H7 (cell line): Measurements from ENCODE around the gene HDAC4. TPM values are rescaled to one million over a fixed set of nuclear protein-coding genes. Genes with fewer than 3 reads are reported as not detected.

Experiments
- DNase-seq: peaks from one replicate; pipeline ENCODE4 v3.0.0; 2012
- H3K27me3 ChIP-seq: 2 replicates; pipeline ENCODE4 v1.6.0; 2011; ENCODE audit warnings: mild to moderate bottlenecking, low read length; ENCODE audit not compliant: control insufficient read depth, insufficient read depth
- H3K36me3 ChIP-seq: replicated peaks from 2 replicates; pipeline ENCODE4 v1.5.1; 2011; ENCODE audit warnings: low read length; ENCODE audit not compliant: control insufficient read depth, insufficient read depth
- H3K4me3 ChIP-seq: 2 replicates; pipeline ENCODE4 v1.5.1; 2011; ENCODE audit warnings: low read depth, mild to moderate bottlenecking, control low read depth, low read length, moderate library complexity; ENCODE audit not compliant: insufficient read depth
- total RNA-seq: library from RNA; depleted of rRNA; stranded (reverse); fragments of >200 nt; shearing (Covaris generic); gene quantifications from 2 replicates; pipeline ENCODE4 v1.2.3, GENCODE V29; 2014

Gene HDAC4
- total RNA-seq, 1 experiment from 2014 or later = 18.1 TPM

DNA sequence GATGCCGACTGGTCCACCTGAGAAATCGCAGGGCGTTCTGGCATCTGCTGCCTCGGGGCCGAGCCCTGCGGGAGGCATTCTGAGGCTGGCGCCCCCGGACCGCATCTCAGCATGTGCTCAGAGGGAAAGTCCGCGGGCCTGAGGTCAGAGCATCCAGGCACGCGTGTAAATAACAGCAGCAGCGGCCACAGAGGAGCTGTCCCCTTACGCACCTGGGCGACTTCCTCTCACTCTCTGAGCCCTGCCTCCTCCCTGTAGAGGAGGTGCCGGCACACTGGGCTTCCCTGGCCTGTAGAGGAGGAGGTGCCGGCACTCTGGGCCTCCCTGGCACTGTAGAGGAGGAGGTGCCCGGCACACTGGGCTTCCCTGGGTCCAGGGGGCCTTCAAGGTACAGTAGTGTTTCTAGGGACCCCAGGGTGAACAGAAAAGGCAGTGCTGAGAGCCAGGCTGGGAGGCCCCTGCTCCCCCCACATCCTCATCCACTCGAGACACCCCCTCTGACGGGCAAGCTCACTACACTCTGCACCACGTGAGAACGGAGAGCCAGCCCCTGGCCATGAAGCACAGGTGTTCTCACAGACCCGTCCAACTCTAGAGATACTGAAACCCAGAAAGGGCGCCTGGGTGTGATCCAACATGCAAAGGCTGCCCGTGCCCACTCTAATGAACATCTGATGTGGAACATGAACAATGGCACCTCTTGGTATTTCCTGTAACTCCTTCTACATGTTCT, 263.5 kb downstream of the HDAC4 start:
- H3K36me3 ChIP-seq = peaks cover 7% of the 10 kb centered on the region
- no peak for DNase-seq

DNA sequence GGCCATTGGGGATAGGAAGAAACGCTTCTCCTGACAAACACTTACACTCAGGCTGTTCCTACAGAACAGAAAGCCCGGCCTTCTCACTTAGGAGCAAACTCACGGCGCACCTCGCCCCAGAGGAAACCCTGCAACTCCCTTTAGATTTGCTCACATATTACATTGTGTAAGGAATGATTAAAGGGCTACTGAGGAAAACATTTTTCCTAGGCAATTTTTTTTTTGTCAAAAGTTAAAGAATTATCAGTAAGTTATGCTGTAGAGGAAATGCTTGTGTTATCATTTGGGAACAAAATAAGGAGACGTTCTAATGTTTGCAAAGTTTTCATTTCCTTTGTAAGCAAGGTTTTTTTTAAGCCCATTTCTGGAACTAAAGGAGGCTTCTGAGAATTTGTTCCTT, 264.1 kb downstream of the HDAC4 start:
- H3K36me3 ChIP-seq = peaks cover 7% of the 10 kb centered on the region
- H3K4me3 ChIP-seq = no peak overlapping the region
- no peaks in the 10 kb centered on the region for H3K27me3 ChIP-seq
- DNase-seq = no peak

More for the DNA sequence above, 263.5 kb downstream of the HDAC4 start:
- Histone ChIP-seq H3K4me3 (no peak overlapping the region), H3K27me3 (no peaks in the 10 kb centered on the region)

DNA sequence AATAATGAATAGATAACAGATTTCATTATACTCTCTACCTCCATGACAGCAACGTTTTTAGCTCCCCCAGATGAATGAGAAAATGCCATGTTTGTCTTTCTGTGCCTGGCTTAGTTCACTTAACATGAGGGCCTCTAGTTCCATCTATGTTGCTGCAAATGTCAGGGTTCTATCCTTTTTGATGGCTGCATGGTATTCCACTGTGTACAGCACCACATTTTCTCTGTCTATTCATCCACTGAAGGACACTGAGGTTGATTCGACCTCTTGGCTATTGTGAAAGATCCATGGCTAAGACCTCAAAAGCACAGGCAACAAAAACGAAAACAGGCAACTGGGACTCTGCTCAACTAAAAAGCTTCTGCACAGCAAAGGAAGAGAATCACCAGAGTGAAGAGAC, 264.6 kb downstream of the HDAC4 start:
- no peaks in the 10 kb centered on the region for H3K27me3 ChIP-seq
- no peak overlapping the region for H3K4me3 ChIP-seq
- no peak for DNase-seq
- peaks cover 7% of the 10 kb centered on the region for H3K36me3 ChIP-seq

DNA sequence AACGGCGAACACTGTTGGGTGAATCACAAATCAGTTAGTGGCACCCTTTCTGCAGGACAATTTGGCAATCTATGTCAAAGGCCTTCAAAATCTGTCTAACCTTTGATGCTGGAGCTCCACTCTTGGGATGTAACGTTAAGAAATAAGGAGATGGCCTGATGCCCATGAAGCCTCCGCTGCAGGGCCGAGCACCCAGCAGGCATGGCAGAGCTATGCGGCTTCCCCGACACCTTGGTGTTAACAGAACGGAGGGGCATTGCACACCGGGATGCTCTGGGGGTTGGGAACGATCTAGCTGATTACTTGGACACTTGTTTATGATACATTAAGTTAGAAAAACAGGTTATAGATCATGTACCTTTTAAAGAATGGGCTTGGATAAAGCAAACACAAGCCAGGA, 265.3 kb downstream of the HDAC4 start:
- Histone ChIP-seq H3K27me3 (no peaks in the 10 kb centered on the region), H3K4me3 (no peak overlapping the region), H3K36me3 (peaks cover 7% of the 10 kb centered on the region)
- DNase-seq = no peak

DNA sequence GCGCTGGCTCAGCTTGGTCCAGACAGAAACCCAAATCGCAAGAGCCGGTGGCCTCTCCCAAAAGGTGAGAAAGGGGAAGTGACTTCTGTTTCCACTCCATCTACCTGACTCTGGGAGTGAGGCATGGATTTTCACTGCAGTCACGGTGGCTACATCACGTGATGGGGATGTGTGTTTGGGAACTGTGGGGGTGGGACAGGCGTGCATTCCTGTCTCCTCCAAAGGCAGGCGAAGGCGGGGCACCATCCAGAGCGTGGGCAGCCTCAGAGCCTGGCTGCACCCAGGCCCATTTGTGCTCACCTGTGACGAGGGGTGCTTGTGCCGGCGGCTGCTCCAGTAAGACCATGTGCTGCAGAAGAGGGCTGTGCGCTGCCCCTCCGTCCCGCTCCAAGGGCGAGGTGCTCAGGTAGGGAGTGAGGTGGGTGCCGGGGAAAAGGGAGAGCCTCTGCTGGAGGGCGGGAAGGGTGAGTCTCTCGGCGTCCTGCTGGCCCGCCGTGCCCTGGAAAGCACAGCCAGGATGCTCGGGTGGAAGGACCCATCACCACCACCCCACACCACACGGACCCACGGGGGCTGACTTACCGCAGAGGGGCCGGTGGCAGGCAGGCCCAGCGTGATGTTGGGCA, 266.8 kb downstream of the HDAC4 start:
- no peak overlapping the region for H3K4me3 ChIP-seq
- no peak for DNase-seq
- H3K36me3 ChIP-seq = peaks cover 5% of the 10 kb centered on the region
- no peaks in the 10 kb centered on the region for H3K27me3 ChIP-seq

DNA sequence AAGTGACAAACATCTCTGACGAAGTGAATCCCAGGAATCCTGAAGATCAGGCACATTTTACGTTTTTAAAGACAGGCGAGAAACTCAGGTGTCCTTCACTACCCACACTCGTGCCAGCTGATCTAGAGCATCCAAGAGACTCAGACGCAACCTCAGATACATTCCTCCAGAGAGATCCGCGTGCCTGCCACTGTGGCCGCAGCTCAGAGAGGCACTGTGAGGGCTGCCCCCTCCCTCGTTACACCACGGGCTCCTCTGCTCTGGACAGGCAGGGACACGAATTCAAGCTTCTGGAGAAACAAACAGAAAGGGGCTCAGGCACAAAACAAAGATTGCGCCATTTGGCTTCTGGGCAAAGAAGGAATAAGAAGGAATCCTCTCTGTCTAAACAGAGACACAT, 268.0 kb downstream of the HDAC4 start:
- Histone ChIP-seq H3K36me3 (peaks cover 5% of the 10 kb centered on the region), H3K27me3 (no peaks in the 10 kb centered on the region), H3K4me3 (no peak overlapping the region)
- DNase-seq = no peak

DNA sequence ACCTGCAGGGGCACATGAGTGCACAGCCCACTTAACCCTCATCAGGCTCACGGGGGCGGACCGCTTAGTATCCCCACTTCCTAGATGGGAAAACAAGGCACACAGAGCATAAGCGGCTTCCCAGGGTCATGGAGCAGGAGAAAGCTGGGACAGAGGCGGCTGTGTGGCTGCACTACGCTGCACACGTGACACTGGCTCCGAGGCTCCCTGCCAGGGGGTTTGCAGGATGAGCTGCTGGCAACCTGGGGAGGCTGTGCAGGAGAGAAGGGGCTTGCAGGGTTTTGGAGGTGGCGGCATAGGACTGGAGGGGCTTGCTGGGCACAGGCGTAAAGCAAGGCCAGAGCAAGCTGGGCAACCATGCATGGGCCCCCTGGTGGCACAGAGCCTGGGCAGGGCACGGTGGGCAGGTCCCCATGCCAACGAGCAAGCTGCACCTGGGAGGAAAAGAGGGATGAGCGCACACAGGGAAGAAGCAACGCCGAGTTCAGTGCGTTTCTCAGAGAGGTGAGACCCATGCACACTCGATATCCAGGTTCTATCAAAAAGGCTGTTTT, 268.6 kb downstream of the HDAC4 start:
- Histone ChIP-seq H3K4me3 (no peak overlapping the region), H3K36me3 (peaks cover 5% of the 10 kb centered on the region), H3K27me3 (no peaks in the 10 kb centered on the region)
- no peak for DNase-seq

DNA sequence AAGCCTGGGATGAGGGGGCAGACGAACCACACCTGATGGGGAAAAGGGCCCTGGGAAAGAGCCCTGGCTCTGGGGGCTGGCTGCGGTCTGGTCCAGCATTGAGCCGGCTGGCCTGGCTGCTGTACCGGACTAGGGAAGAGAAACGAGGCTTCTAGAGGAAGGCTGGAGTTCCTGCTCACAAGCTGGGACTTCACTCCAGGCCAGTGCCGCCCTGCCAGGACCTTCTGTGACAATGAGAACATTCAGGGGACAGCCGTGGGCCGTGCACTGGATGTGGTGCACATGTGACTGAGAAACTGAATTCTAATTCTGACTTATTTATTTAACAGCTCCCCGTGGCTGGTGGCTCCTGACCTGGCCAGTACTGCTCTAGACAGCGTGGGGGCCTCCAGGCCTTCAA, 269.3 kb downstream of the HDAC4 start:
- no peak for DNase-seq
- no peak overlapping the region for H3K4me3 ChIP-seq
- peaks cover 5% of the 10 kb centered on the region for H3K36me3 ChIP-seq
- no peaks in the 10 kb centered on the region for H3K27me3 ChIP-seq

DNA sequence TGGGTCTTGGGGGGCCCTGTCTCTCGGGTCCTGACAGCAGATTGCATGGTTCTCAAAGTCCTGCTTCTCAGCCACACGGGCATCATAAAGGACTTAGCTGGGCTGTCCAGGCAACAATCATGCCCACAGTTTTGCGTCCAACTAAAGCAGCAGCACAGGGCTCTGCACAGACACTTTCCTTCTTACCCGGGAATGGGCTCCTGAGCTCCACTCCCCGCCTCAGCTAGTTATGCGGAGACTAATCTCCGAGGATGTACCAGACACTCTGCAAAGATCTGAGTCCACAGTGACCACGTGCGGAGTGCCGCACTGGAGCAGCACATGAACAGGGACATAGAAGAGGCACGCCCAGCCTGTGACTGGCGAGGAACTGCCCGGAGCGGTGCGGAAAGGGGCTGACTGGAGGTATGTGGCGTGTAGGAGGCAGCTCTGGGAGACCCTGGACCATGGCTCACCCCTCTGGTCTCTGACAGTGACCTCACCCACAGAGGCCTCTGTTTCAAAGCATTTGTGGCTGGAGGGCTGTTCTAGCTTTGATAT, 270.0 kb downstream of the HDAC4 start:
- Histone ChIP-seq H3K36me3 (peaks cover 3% of the 10 kb centered on the region), H3K4me3 (no peak overlapping the region), H3K27me3 (no peaks in the 10 kb centered on the region)
- no peak for DNase-seq

DNA sequence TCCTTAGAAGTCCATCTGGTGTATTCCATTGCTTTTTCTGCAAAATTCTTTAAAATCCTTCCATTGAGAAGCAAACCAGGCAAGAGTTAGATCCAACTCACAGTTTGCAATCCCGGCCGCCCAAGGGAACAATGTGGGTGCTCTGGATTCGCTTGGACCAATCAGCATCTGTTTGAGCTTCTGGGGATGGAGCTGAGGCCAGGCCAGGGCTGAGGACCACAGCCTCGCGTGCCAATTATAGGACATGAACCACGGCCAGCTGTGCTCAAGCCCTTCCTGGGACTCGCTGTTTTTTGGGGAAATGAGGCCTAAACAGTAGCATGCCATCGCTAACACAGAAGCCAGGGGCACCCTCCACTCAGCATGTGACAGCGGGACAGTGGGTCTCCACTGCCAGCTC, 270.8 kb downstream of the HDAC4 start:
- no peak for DNase-seq
- Histone ChIP-seq H3K27me3 (no peaks in the 10 kb centered on the region), H3K4me3 (no peak overlapping the region), H3K36me3 (peaks cover 8% of the 10 kb centered on the region)

DNA sequence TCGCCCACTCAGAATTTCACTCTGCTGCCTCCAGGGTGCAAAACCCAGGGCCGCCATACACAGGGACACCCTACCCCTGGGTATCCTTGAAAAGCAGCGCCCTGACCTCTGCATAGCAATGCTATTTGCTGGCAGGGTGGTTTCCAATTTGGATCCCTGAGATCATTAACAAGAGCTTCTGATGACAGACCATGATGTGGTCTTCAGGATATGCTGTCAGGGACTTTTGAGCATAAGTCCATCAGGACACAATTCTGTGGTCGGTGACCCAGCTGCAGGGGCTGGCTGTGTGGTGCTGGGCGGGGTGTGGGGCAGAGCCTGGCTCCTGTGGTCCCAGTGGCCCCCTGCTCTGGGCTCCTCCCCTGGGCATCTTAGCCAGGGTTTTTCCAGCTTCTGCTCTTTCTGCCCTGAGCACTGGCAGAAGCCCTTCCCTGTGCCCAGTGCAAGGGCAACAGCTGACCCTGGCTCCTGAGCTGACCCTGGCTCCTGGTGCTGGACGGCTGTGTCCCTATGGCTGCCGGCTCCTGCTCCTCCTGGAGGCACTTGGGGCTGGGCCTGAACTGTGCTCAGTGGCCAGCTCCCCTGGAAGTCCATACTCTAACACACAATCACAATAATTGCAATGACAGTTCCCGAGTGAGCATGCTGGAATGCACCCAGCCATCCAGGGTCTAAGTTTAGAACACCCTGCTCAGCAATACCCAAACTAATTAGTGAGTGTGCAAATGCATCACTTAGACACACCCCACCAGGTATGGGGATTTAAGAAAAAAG, 271.5 kb downstream of the HDAC4 start:
- no peaks in the 10 kb centered on the region for H3K27me3 ChIP-seq
- H3K36me3 ChIP-seq = peaks cover 8% of the 10 kb centered on the region
- DNase-seq = no peak
- no peak overlapping the region for H3K4me3 ChIP-seq

DNA sequence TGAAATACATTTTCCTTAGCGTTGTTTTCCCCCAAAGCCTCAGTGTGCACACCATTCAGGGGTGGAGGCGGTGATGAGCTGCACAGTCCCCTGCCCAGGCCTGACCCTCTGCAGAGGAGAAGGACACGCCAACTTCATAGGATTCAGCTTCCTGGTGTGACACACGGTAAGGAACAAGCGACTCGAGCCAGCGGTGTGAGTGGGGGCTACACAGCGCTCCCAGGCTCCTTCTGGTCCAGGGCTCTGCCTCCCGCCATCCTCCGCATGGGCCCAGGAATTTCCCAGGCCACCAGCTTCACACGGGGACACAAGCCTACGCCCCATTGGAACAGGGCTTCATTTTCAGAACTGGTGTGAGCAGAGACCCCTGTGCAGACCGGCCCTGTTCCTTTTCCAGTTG, 272.1 kb downstream of the HDAC4 start:
- DNase-seq = no peak
- peaks cover 5% of the 10 kb centered on the region for H3K36me3 ChIP-seq
- no peaks in the 10 kb centered on the region for H3K27me3 ChIP-seq
- H3K4me3 ChIP-seq = no peak overlapping the region

DNA sequence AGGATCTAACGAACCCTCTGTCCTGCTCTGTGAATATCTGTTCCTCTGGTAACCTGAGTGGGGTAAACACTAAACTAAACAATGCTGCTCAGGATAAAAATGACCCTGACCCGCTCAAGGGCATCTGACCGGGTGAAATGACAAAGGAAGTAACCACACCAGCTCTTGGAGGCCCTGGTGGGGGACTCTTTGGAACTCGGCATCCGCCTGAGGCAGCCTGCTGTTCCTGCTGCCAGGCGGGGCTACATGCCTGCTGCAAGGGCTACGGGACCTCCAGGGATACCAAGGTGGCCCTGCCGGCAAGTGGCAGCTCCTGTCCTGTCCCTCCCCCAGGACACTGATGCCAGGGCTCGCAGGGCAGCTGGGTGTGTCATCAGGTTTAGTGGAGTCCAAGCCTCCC, 273.3 kb downstream of the HDAC4 start:
- peaks cover 5% of the 10 kb centered on the region for H3K36me3 ChIP-seq
- no peaks in the 10 kb centered on the region for H3K27me3 ChIP-seq
- H3K4me3 ChIP-seq = no peak overlapping the region
- DNase-seq = no peak

DNA sequence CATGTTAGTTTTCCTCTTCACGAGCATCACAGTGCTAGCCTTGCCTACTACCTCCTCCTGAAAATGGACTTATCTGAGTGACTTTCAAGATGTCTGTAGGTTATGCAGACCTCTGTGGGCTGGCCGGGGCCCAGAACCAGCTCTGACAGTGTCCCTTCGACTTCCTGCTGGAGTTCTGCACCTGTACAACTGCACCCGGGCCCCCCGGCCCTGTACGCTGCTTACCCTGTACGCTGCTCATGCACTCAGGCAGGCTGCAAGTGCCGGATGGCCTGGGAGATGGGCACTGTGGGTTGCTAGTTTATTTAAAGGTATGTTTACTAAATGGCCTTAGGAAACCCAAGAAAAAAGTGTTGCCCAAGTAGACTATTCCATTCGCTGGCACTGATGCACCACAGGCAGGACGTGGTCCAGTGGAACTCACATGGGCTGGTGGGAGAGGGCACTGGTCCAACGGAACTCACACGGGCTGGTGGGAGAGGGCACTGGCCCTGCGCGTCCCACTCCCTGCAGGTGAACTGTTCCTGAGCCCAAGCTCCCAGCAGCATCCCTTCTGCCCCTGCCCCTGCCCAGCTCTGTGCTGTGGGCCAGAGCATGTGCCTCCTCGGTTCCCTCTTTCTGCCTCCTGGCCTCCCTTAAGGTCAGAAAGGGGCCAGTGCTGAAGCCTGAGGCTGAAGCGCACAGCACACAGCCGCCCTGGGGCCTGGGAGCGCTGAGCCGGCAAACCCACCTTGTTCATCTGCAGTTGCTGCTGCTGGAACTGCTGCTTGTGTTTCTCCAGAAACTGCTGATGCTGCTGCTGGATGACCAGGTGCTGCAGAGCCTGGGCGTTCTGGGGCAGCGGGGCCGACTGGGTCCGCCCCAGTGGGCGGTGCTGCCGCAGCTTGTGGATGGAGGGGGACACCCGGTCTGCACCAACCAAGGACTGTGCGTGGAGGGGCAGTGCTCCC, 274.8 kb downstream of the HDAC4 start:
- Histone ChIP-seq H3K4me3 (no peak overlapping the region), H3K36me3 (peaks cover 5% of the 10 kb centered on the region), H3K27me3 (no peaks in the 10 kb centered on the region)
- no peak for DNase-seq
